ENCODE results near the gene GALR2.

Gene GALR2

DNA sequence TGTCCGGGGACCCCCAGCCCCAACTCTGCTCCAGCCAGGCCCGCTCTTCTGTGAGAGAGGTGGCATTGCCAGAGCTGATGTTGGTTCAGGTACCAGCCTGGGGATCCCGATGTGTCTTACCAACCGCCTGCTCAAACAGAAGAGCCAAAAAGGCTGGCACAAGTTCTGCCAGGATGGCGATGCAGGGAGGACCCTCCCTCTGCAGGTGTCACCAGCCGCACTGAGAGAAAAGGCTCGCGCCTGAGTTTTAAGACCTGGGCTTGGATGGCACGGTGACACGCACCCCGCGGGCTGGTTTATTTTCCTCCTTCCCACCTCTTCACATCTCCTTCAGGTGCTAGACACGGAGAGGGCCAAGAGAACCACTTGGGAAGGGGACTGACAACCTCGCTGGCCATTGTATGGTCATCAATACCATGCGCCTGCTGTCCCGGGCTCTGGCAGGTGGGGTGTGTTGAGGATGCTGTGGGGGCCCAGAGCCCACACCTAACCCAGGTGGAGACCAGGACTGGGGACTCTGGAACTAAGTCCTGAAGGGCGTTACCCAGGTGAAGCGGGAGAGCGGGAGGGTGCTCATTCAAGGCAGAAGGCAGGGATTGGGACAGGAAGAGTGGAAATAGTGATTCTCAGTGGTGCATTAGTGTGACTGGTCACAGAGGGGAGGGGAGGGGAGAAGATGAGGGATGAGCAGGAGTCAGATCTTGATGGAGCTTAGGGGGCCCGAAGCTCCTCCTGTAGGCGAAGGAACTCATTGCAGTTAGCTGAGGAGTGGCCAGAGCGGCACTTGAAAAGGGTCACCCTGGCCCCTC, 50.2 kb downstream of the GALR2 start:
- DNase-seq (ENCODE audit: low read depth), result no peak
- TF ChIP-seq, protein P1, sequence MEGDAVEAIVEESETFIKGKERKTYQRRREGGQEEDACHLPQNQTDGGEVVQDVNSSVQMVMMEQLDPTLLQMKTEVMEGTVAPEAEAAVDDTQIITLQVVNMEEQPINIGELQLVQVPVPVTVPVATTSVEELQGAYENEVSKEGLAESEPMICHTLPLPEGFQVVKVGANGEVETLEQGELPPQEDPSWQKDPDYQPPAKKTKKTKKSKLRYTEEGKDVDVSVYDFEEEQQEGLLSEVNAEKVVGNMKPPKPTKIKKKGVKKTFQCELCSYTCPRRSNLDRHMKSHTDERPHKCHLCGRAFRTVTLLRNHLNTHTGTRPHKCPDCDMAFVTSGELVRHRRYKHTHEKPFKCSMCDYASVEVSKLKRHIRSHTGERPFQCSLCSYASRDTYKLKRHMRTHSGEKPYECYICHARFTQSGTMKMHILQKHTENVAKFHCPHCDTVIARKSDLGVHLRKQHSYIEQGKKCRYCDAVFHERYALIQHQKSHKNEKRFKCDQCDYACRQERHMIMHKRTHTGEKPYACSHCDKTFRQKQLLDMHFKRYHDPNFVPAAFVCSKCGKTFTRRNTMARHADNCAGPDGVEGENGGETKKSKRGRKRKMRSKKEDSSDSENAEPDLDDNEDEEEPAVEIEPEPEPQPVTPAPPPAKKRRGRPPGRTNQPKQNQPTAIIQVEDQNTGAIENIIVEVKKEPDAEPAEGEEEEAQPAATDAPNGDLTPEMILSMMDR (IDR thresholded peaks at IDR 0.05; ENCODE audit: insufficient read depth, low read depth, low read length, missing control alignments), result no peak
- no peak overlapping the region for H3K4me3 ChIP-seq (ENCODE audit: low read length)

- no peak for DNase-seq (ENCODE audit: low read depth)
- H3K4me3 ChIP-seq (ENCODE audit: low read length), result no peak overlapping the region
- TF ChIP-seq, protein P1 (IDR thresholded peaks at IDR 0.05; ENCODE audit: insufficient read depth, low read depth, low read length, missing control alignments), result no peak
Measured at GRCh38 chr17:76125391-76125675, 50.8 kb downstream of the GALR2 start.

- DNase-seq (ENCODE audit: low read depth), result no peak
- TF ChIP-seq, protein P1 (IDR thresholded peaks at IDR 0.05; ENCODE audit: insufficient read depth, low read depth, low read length, missing control alignments), result no peak
- no peak overlapping the region for H3K4me3 ChIP-seq (ENCODE audit: low read length)
Measured at GRCh38 chr17:76125922-76126321, 51.3 kb downstream of the GALR2 start.
